Measurements from ENCODE around the gene RLN3. TPM values are rescaled to one million over a fixed set of nuclear protein-coding genes. Genes with fewer than 3 reads are reported as not detected.
A peak's percentile ranks its signal among the peaks of the same experiment; 100 is the strongest.
"Not testable (repeated sequence)": the region's sequence is repeated elsewhere in the genome, so short reads cannot be mapped to it uniquely, and the experiment has no call there.

RLN3 gene
- total RNA-seq, 1 donor: not detected

- H2AFZ ChIP-seq (ENCODE audit: low read length): no peak overlapping the region
- no peaks in the 10 kb centered on the region for H3K79me2 ChIP-seq (ENCODE audit: insufficient read depth, low read length)
- TF ChIP-seq, protein P1, sequence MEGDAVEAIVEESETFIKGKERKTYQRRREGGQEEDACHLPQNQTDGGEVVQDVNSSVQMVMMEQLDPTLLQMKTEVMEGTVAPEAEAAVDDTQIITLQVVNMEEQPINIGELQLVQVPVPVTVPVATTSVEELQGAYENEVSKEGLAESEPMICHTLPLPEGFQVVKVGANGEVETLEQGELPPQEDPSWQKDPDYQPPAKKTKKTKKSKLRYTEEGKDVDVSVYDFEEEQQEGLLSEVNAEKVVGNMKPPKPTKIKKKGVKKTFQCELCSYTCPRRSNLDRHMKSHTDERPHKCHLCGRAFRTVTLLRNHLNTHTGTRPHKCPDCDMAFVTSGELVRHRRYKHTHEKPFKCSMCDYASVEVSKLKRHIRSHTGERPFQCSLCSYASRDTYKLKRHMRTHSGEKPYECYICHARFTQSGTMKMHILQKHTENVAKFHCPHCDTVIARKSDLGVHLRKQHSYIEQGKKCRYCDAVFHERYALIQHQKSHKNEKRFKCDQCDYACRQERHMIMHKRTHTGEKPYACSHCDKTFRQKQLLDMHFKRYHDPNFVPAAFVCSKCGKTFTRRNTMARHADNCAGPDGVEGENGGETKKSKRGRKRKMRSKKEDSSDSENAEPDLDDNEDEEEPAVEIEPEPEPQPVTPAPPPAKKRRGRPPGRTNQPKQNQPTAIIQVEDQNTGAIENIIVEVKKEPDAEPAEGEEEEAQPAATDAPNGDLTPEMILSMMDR (IDR thresholded peaks at IDR 0.05; ENCODE audit: extremely low read depth, low read depth, low read length): no peak
- H3K4me1 ChIP-seq (ENCODE audit: insufficient read depth, low read length): no peaks in the 10 kb centered on the region
- H4K20me1 ChIP-seq (ENCODE audit: insufficient read depth, low read length): no peaks in the 10 kb centered on the region
- H3K36me3 ChIP-seq (ENCODE audit: insufficient read depth, low read length): no peaks in the 10 kb centered on the region
- H3K9me3 ChIP-seq (ENCODE audit: low read depth, low read length): no peaks in the 10 kb centered on the region
- H3K27me3 ChIP-seq (ENCODE audit: insufficient read depth, low read length): no peaks in the 10 kb centered on the region
- no peak overlapping the region for H3K27ac ChIP-seq (ENCODE audit: low read depth, low read length)
- peak; percentile 59 for DNase-seq (ENCODE audit: insufficient read length, low spot score, missing footprints)
- H3K4me3 ChIP-seq (ENCODE audit: insufficient read depth, low read length): no peak overlapping the region
- no peak overlapping the region for H3K4me2 ChIP-seq (ENCODE audit: insufficient read depth, low read length)
These were observed 12.4 kb upstream of the RLN3 start for GRCh38 chr19:14015524-14016035.

- Histone ChIP-seq H3K79me2 (ENCODE audit: insufficient read depth, low read length) (no peaks in the 10 kb centered on the region), H3K27ac (ENCODE audit: low read depth, low read length) (no peak overlapping the region), H3K9me3 (ENCODE audit: low read depth, low read length) (no peaks in the 10 kb centered on the region), H2AFZ (ENCODE audit: low read length) (no peak overlapping the region), H3K4me3 (ENCODE audit: insufficient read depth, low read length) (no peak overlapping the region), H4K20me1 (ENCODE audit: insufficient read depth, low read length) (no peaks in the 10 kb centered on the region), H3K4me2 (ENCODE audit: insufficient read depth, low read length) (no peak overlapping the region), H3K4me1 (ENCODE audit: insufficient read depth, low read length) (no peaks in the 10 kb centered on the region), H3K27me3 (ENCODE audit: insufficient read depth, low read length) (no peaks in the 10 kb centered on the region), H3K36me3 (ENCODE audit: insufficient read depth, low read length) (no peaks in the 10 kb centered on the region)
- TF ChIP-seq, protein P1 (IDR thresholded peaks at IDR 0.05; ENCODE audit: extremely low read depth, low read depth, low read length): no peak
- DNase-seq (ENCODE audit: insufficient read length, low spot score, missing footprints): no peak
These were observed 8.8 kb upstream of the RLN3 start for GRCh38 chr19:14019100-14019499.

DNA sequence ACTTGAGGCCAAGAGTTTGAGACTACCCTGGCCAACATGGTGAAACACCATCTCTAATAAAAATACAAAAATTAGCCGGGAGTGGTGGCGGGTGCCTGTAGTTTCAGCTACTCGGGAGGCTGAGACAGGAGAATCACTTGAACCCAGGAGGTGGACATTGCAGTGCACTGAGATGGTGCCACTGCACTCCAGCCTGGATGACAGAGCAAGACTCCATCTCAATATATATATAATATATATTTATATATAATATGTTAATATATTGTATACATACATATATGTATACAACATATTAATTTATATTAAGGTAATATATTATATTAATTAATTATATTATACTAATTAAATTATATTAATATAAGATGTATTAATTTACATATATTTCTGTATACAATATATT lies 8.2 kb upstream of the RLN3 start:
- not testable (repeated sequence) for H3K9me3 ChIP-seq (ENCODE audit: low read depth, low read length); H4K20me1 ChIP-seq (ENCODE audit: insufficient read depth, low read length); H3K79me2 ChIP-seq (ENCODE audit: insufficient read depth, low read length); DNase-seq (ENCODE audit: insufficient read length, low spot score, missing footprints); H3K36me3 ChIP-seq (ENCODE audit: insufficient read depth, low read length); H2AFZ ChIP-seq (ENCODE audit: low read length); H3K4me2 ChIP-seq (ENCODE audit: insufficient read depth, low read length); H3K4me3 ChIP-seq (ENCODE audit: insufficient read depth, low read length); H3K4me1 ChIP-seq (ENCODE audit: insufficient read depth, low read length); H3K27me3 ChIP-seq (ENCODE audit: insufficient read depth, low read length); H3K27ac ChIP-seq (ENCODE audit: low read depth, low read length)

DNA sequence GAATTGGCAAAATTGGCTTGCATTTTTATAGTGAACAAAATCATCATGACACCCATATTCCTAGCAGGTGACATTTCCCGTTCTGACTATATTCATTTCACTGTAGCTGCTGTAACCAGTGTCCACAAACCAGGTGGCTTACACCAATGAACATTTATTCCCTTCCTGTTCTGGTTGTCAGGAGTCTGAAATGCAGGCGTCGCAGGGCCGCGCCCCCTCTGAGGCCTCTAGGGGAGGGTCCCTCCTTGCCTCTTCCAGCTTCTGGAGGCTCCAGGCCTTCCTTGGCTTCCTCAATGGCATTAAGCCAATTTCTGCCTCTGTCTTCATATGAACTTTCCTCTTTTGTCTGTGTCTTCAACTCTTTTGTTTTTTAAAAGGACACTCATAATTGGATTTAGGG lies 6.5 kb upstream of the RLN3 start:
- no peak overlapping the region for H3K4me2 ChIP-seq (ENCODE audit: insufficient read depth, low read length)
- no peak for DNase-seq (ENCODE audit: insufficient read length, low spot score, missing footprints)

More for the DNA sequence above, 6.5 kb upstream of the RLN3 start:
- no peaks in the 10 kb centered on the region for H3K79me2 ChIP-seq (ENCODE audit: insufficient read depth, low read length)
- no peaks in the 10 kb centered on the region for H4K20me1 ChIP-seq (ENCODE audit: insufficient read depth, low read length)
- TF ChIP-seq, protein P1 (IDR thresholded peaks at IDR 0.05; ENCODE audit: extremely low read depth, low read depth, low read length): no peak
- H3K4me3 ChIP-seq (ENCODE audit: insufficient read depth, low read length): no peak overlapping the region
- no peaks in the 10 kb centered on the region for H3K36me3 ChIP-seq (ENCODE audit: insufficient read depth, low read length)
- no peaks in the 10 kb centered on the region for H3K9me3 ChIP-seq (ENCODE audit: low read depth, low read length)
- no peaks in the 10 kb centered on the region for H3K4me1 ChIP-seq (ENCODE audit: insufficient read depth, low read length)
- H3K27ac ChIP-seq (ENCODE audit: low read depth, low read length): no peak overlapping the region
- H2AFZ ChIP-seq (ENCODE audit: low read length): no peak overlapping the region
- H3K27me3 ChIP-seq (ENCODE audit: insufficient read depth, low read length): no peaks in the 10 kb centered on the region

Measured in osteoblast (primary cell).